ENCODE data around the gene HSD3B7.

Gene HSD3B7

DNA sequence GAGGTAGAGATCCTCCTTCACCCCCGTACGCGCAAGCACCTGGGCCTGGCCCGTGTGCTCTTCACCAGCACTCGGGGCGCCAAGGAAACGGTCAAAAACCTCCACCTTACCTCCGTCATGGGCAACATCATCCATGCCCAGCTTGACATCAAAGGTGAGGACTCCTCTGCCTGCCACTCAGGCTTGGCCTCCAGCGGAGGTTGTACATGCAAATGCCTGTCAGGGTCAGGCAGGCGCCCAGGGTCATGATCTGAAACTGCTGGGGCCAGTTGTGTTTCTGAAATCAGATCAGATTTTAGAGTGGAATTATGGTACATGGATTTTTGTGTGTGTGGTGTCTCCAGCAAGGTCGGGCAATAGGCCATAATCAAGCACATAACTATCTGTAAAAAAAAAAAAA is 23.6 kb upstream of the HSD3B7 start:
- TF ChIP-seq, protein P1, sequence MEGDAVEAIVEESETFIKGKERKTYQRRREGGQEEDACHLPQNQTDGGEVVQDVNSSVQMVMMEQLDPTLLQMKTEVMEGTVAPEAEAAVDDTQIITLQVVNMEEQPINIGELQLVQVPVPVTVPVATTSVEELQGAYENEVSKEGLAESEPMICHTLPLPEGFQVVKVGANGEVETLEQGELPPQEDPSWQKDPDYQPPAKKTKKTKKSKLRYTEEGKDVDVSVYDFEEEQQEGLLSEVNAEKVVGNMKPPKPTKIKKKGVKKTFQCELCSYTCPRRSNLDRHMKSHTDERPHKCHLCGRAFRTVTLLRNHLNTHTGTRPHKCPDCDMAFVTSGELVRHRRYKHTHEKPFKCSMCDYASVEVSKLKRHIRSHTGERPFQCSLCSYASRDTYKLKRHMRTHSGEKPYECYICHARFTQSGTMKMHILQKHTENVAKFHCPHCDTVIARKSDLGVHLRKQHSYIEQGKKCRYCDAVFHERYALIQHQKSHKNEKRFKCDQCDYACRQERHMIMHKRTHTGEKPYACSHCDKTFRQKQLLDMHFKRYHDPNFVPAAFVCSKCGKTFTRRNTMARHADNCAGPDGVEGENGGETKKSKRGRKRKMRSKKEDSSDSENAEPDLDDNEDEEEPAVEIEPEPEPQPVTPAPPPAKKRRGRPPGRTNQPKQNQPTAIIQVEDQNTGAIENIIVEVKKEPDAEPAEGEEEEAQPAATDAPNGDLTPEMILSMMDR (IDR thresholded peaks at IDR 0.05; ENCODE audit: low read depth, low read length), result no peak
- peaks cover 73% of the 10 kb centered on the region for H3K36me3 ChIP-seq

DNA sequence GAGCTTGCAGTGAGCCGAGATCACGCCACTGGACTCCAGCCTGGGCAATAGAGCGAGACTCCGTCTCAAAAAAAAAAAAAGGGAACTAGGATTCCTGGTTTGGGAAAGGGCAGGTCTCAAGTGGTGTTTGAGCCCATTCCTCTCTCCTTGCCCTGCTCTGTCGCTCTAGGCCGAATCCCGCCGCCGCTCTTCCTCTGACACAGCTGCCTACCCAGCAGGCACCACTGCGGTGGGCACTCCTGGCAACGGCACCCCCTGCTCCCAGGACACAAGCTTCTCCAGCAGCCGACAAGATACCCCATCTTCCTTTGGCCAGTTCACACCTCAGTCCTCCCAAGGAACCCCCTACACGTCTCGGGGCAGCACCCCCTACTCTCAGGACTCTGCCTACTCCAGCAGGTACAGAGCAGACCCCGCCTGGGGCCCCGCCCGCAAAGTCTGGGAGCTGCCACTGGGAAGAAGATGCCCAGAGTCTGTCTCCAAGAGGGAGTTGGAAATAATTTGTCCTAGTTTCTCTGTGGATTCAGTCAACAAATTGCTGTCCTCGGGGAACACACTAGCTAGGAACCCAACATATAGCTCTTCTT is 21.0 kb upstream of the HSD3B7 start:
- H3K36me3 ChIP-seq, result peaks cover 93% of the 10 kb centered on the region
- DNase-seq, result no peak
- TF ChIP-seq, protein P1 (IDR thresholded peaks at IDR 0.05; ENCODE audit: low read depth, low read length), result no peak

More for the DNA sequence above, 23.6 kb upstream of the HSD3B7 start:
- no peak overlapping the region for H3K4me3 ChIP-seq (ENCODE audit: low read depth, low read length)
- no peak for DNase-seq
- H3K9me3 ChIP-seq (ENCODE audit: severe bottlenecking), result no peaks in the 10 kb centered on the region
- no peaks in the 10 kb centered on the region for H3K27me3 ChIP-seq (ENCODE audit: insufficient read depth, low read depth, severe bottlenecking)
- H3K27ac ChIP-seq, result no peak overlapping the region

DNA sequence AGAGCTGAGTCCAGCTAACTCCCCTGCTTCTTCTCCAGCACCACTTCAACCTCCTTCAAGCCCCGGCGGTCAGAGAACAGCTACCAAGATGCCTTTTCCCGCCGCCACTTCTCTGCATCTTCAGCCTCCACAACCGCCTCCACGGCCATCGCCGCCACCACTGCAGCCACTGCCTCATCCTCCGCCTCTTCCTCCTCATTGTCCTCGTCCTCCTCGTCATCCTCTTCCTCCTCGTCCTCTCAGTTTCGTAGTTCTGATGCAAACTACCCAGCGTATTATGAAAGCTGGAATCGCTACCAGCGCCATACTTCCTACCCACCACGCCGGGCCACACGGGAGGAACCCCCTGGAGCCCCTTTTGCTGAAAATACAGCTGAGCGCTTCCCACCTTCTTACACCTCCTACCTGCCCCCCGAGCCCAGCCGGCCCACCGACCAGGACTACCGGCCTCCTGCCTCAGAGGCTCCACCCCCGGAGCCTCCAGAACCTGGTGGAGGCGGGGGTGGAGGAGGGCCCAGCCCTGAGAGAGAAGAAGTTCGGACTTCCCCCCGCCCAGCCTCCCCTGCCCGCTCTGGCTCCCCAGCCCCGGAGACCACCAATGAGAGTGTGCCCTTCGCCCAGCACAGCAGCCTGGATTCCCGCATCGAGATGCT is 20.3 kb upstream of the HSD3B7 start:
- no peaks in the 10 kb centered on the region for H3K27me3 ChIP-seq (ENCODE audit: insufficient read depth, low read depth, severe bottlenecking)
- no peak overlapping the region for H3K4me3 ChIP-seq (ENCODE audit: low read depth, low read length)
- no peak for DNase-seq
- no peaks in the 10 kb centered on the region for H3K9me3 ChIP-seq (ENCODE audit: severe bottlenecking)
- no peak overlapping the region for H3K27ac ChIP-seq
- TF ChIP-seq, protein P1 (IDR thresholded peaks at IDR 0.05; ENCODE audit: low read depth, low read length), result no peak
- peaks cover 93% of the 10 kb centered on the region for H3K36me3 ChIP-seq

More for the DNA sequence above, 21.0 kb upstream of the HSD3B7 start:
- H3K4me3 ChIP-seq (ENCODE audit: low read depth, low read length), result no peak overlapping the region
- H3K27ac ChIP-seq, result no peak overlapping the region
- H3K9me3 ChIP-seq (ENCODE audit: severe bottlenecking), result no peaks in the 10 kb centered on the region
- no peaks in the 10 kb centered on the region for H3K27me3 ChIP-seq (ENCODE audit: insufficient read depth, low read depth, severe bottlenecking)

GRCh38 chr16:30965436-30965835 is 19.6 kb upstream of the HSD3B7 start:
- no peak overlapping the region for H3K27ac ChIP-seq
- DNase-seq, result no peak
- H3K27me3 ChIP-seq (ENCODE audit: insufficient read depth, low read depth, severe bottlenecking), result no peaks in the 10 kb centered on the region
- TF ChIP-seq, protein P1 (IDR thresholded peaks at IDR 0.05; ENCODE audit: low read depth, low read length), result no peak
- H3K4me3 ChIP-seq (ENCODE audit: low read depth, low read length), result no peak overlapping the region
- no peaks in the 10 kb centered on the region for H3K9me3 ChIP-seq (ENCODE audit: severe bottlenecking)
- peaks cover 92% of the 10 kb centered on the region for H3K36me3 ChIP-seq

DNA sequence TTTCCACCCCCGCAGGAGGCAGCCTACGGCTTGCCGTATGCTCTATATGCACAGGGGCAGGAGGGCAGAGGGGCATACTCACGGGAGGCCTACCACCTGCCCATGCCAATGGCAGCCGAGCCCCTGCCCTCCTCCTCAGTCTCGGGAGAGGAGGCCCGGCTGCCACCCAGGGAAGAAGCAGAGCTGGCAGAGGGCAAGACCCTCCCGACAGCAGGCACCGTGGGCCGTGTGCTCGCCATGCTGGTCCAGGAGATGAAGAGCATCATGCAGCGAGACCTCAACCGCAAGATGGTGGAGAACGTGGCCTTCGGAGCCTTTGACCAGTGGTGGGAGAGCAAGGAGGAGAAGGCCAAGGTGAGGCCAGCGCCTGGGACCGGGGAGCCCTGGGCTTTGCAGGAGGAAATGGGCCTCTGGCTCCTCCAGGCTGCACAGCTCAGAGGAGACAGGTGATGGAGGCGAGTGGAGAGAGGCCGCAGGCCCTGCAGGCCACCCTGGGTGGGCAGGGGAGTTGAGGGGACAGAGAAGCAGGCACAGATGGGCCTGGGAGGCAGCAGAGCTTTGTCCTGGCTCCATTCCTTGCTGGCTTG is 18.9 kb upstream of the HSD3B7 start:
- TF ChIP-seq, protein P1 (IDR thresholded peaks at IDR 0.05; ENCODE audit: low read depth, low read length), result no peak
- DNase-seq, result no peak
- Histone ChIP-seq H3K27me3 (ENCODE audit: insufficient read depth, low read depth, severe bottlenecking) (no peaks in the 10 kb centered on the region), H3K36me3 (peaks cover 93% of the 10 kb centered on the region), H3K27ac (no peak overlapping the region), H3K4me3 (ENCODE audit: low read depth, low read length) (no peak overlapping the region), H3K9me3 (ENCODE audit: severe bottlenecking) (no peaks in the 10 kb centered on the region)
